HG02798 (cell line): ENCODE measurements around the gene STEAP1B.
"Not testable (repeated sequence)": the region's sequence is repeated elsewhere in the genome, so short reads cannot be mapped to it uniquely, and the experiment has no call there.

Experiments used
- ATAC-seq: cut with Tn5 transposase; IDR thresholded peaks from one replicate; pipeline ENCODE4 v1.9.1; 2021; ENCODE audit warnings: mild to moderate bottlenecking; ENCODE audit not compliant: unreplicated experiment, poor library complexity

STEAP1B gene

DNA sequence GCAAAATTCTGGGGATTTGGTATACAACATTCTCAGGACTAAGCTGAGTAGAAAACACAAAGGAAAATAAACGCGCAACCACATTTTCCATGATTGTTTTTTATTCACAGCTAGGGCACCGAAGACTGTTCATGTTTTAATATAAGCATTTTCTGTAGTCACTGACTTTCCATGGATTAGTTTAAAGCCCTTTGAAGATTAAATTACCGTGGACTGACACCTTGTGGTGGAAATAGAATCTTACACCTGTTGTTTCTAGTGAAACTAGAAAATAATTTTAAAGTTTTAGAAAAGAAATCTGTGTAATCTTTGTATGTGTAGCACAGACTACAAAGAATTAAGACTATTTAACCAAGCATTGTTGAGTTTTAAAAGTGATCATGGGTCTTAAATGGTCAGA lies 1.3 kb upstream of the STEAP1B start:
- ATAC-seq: not testable (repeated sequence)

DNA sequence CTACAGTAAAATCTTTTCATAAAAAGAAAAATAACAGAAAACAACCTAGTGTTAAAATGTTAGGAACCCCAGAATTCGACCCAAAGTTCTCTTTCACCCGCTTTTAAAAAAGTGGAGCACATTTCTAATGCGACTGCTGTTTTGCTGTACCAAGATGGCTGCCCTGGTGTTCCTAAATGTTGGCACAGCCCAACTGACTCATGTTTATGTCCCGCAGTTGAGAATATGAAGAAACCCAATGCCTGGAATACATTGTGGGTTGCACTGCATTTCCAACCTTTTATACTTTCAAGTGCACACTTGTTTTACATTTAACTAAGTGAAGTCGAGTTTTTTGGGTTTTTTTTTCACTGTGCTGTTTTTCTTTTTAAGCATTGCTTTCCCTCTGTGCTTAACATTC lies 944 bp downstream of the STEAP1B start:
- ATAC-seq: no peak

DNA sequence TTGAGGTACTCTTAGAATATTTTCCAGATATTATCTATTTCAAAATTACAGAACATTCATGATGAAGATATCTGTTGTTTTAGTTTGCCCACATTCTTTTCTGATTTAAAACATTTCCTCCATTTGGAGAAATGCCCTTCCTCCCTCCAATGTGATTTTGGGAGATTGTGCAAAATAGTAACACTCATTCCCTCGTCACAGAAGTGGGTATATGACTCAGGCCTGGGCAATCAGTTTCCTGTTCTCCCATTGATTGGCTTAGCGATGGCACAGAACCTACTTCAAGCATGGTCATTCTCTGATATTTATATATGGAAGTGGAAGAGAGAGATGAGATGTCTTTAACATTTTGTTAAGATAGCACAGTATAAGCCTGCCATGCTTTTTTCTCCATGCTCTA lies 3.1 kb downstream of the STEAP1B start:
- ATAC-seq: not testable (repeated sequence)

DNA sequence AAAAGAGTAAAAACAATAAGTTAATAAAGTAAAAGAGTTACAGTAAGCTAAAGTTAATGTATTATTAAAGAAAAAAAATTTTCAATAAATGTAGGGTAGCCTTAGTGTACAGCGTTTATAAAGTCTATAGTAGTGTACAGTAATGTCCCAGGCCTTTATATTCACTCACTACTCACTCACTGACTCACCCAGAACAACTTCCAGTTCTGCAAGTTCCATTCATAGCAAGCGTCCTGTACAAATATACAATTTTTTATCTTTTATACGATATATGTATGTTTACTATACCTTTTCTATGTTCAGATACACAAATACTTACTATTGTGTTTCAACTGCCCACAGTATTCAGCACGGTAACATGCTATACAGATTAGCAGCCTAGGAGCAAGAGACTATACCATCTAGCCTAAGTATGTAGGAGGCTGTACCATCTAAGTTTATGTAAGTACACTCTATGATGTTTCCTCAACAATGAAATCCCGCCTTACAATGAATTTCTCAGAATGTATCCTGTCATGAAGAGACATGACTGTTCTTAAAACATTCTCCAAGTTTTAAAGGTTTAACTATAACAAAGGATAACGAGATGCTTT lies 3.6 kb downstream of the STEAP1B start:
- ATAC-seq: not testable (repeated sequence)

DNA sequence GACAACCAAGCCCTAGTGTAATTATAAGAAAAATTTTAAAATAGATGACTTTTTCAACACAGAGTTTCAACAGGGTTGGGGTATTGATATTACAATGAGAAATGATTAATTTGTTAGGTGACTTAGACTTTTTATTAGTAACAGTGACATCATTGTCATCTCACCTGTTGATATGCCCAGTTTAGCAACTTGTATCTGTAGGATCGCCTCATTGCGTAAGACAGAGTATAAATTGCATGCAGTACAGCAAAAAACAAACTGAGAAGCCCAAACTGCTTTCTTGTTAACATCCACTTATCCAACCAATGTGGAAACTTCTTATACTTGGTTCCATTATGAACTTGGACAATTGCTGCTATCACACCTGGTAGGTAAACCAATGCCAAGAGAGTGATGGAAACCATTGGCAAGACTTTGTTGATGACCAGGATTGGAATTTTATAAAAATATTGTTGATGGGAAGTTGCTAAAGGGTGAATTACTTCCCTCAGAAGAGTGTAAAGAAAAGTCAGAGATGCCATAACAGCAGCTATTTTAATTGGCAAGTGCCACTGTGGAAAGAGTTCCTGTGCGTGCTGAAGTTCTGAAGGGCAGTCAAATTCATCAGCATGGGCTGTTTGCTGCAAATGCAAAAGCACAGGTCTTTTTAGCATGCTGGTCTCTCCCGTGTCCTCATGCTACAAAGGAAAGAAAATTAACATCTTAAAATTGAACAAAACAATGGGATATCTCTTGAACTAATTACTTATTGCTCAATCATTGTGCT lies 6.6 kb downstream of the STEAP1B start:
- not testable (repeated sequence) for ATAC-seq

DNA sequence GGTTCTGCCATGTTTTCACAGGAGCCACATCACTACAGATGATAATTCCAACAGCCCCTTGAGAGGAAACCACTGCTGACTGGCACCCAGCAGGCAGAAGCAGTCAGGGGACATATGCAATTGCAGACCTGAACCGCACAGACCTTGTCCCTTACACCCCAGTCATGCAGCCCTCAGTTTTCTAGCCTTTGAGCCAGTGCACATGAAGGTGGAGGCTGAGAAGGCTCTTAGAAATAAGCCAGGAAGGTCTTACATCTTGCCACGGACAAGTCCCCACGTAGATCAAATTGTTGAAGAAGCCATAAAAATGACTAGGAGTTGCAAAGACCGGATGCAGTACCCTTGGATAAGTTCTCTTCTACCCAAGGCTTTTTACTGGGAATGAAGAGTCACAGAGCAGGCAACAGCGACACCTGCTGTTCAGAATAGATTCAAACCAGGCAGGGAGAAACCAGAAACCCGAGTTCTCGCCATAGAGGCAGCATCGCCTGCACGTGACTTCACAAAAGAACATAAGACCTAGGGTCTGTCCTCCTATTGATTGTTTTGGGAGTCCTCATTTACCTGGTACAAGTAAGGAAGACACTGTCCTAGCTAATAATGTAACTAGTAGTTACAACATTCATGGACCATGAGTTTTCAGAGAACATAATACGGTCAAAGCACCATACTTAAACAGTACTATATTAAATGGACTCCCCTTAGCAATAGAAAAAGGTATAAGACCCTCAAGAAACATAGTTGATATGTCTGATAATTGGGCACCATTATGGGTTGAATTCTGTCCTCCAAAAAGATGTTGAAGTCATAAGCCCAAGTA lies 11.1 kb downstream of the STEAP1B start:
- peak; percentile 74 for ATAC-seq

DNA sequence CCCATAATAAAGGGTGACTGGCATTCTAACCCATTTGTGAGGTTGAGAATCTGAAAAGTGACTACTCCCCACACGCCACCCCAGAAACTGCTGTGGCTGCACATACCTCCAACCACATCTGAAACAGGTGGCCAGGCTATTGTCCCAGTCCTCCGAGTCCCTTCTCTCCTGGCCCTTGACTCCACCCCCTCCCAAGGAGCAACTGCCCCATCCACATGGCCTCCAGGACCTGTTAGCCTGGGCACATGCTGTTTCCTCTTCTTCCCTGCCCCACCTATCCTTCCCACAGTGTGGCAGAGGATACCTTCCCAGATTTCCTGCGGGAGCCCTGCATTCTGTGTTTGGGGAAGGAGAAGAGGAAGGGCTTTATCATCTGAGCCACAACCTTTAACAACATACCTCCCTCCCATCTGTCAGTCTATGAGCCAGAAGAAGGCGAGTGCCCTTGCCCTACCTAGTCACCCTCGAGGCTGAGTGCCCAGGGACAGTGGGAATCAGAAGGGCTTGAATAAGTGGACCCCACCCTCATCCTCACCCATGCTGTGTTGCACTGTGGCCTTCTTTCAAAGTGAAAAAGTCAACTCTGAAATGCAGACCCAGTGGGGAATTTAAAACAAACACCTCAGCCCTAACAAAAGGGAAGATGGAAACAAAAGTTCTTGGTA lies 11.9 kb downstream of the STEAP1B start:
- ATAC-seq: no peak

DNA sequence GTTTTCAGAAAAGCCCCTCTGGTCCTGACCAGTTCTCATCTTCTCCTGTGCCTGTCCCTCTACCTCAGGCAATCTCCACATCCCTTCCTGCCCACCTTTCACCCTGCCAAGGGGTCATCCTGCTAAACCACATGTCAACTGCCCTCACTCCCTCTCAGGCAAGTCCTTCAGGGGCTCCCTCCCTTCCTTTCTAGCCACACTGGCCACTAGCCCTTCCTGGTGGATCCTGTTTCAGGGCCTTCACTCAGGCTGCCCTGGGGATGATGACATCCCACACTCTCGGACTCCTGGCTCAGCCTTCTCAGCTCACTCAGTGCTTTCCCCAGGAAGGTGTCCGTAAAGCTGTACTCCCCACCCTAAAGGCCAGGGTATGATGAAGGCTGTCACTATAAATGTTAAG lies 13.4 kb downstream of the STEAP1B start:
- no peak for ATAC-seq

DNA sequence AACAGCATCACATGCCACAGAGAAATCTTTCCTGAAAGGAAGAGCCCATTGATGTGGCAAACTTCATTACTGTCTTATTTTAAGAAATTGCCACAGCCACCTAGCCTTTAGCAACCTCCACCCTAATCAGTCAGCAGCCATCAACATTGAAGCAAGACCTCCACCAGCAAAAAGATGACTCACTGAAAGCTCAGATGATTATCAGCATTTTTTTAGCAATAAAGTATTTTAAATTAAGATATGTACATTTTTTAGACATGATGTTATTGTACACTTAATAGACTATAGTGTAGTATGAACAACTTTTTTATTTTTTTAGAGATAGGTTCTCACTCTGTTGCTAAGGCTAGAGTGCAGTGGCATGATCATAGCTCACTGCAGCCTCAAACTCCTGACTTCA lies 14.8 kb downstream of the STEAP1B start:
- no peak for ATAC-seq

DNA sequence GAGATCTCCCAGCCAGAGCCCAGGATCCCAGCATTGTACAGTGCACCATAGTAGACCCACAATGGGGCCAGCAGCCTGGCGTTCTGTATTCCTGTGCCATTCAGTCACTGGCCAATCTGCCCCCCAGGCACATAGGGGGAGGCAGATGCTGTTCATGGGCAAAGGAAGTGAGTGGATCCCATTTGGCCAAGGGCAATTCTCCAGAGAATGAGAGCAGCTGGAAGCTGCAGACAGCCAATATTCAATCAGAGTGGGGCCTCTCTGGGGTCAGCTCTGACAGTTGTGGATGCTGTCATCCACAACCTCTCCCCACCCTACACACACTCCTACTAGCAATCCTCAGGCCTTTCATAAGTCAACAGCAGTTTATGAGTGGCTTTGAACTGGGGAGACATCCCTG lies 17.5 kb downstream of the STEAP1B start:
- ATAC-seq: no peak

DNA sequence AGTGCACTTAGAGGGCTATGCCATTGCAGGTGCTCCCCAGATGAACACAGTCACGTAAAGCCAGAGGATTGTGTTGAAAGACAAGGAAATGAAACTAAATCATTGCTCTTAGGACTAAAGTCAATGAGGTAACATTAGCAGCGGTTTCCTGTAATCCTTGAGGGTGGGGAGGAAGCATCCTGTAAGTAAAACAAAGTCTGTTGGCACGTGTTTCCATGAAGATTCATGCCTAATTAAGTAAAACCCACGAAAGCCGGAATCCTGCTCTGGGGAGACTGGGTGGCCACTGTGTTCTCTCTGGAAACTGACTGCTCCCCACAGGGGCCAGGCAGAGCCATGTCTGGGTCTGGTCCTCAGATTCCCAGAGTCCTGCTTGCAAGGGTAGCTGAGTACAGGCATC lies 18.3 kb downstream of the STEAP1B start:
- peak; percentile 64 for ATAC-seq

DNA sequence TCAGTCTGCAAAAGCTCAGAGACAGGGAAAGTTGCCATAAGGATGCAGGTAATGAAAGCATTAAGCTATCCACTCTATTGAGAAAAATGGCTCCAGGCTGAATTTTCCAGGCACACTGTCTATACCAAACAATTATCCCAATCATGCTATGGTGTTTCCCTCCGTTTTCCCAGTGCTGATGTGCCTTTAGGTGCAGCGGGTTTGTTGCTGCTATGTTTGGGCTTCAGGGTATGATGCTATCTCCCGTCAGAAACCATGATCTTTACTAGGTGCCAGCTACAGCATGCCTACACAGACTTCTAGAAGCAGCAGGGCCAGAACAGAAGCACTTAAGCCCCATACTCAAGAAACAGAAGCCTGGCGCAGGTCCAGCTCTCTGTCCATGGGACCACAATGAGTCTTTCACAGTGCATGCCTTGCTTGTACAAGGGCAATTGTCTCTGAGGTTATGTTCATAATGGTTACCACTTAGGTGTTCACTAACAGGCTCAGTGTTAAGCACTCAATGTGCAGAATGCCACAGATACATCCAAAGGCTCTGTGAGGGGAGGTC lies 19.4 kb downstream of the STEAP1B start:
- no peak for ATAC-seq

DNA sequence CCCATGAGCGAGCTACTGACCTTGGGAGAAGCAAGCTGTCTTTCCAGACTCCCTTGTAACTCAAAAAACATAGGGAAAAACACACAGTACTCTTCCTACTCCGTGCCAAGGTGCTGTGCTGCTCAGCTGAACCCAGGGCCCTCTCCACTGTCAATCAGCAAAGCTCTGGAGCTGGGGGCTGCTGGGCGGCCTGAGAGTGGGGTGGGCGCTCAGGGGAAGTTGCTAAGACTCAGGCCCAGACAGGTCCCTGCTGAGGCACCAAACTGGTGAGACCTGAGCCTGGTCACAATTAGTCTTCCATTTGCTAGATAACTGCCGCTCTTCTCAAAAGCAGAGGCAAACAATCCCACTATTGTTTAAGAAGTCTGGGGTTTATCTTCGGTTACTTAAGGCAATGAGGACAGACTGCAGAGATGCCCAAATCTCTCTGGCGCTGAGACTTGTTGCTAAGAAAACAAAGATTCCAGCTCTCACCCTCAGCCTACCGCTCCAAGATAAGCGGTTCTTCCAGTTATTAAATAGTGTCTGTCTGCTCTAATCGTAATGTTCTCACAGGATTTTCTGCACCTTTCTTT lies 22.0 kb downstream of the STEAP1B start:
- ATAC-seq: no peak

DNA sequence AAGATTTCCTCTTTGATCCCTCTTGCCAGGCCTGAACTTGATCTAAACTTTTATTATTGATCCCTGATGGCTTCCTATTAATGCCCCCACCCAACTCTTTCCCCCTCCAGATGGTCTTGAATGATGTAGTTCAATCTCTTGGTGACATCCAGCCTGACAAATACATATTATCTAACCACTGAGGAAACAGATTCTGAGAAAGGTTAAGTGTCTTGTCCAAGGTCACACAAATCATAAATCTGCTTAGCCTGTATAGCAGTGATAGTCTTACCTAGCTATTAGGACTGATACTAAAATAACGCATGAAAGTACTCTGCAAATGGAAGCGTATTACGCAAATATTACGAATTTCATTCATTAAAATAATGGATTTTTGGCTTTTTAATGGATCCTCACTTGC lies 22.7 kb downstream of the STEAP1B start:
- ATAC-seq: no peak

DNA sequence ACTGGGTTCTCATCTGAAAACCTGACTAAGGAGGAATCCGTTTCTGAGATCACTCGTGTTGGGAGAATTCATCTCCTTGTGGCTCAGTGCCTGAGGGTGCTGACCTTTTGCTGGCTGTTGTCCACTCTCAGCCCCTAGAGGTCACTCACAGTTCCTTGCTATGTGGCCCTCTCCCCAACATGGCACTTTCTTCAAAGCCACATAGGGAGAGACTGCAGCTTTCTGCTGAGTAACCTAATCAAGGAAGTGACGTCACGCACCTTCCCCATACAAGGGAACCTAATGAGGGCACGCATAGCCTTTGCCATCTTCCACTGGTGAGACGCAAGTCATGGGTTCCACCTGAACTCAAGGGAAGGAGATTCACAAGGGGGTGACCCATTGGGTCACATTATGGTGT lies 23.2 kb downstream of the STEAP1B start:
- ATAC-seq: no peak

DNA sequence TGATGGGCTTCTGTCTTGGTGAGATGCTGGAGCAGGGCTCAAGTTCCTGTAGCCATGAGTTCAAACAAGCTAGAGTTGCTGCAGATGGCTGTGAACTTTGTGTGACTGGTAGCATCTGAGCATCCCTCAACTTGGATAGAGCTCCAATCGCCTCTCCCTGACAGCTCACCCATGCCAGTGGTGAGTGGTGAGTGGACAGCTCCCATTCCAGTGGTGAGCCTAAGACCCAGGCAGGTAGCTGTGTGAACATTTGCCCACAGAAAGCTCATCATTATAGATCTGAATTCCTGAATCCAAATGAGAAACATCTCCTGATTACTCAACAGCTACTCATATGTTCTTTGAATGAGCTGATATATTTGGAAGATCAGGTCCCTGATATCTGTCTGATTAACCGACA lies 25.3 kb downstream of the STEAP1B start:
- ATAC-seq: no peak

DNA sequence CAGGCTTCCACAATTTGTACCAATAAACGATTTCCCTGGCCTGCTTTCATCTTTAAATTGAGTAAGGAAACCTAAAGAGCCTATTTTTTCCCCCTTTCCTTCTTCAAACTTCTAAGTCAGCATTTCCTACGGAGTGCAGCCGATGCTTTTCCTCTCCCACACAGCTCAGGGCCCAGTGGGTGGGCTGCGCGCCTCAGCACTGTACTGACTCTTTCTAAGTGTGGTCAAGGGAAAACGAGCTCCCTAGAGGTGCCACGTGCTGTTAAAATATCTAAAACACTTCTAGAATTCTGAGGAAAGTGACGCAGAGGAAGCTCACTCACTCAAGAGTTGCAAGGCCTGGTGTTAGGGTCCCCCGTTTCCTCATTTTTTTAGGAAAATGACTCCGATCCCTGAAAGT lies 29.0 kb downstream of the STEAP1B start:
- ATAC-seq: no peak

DNA sequence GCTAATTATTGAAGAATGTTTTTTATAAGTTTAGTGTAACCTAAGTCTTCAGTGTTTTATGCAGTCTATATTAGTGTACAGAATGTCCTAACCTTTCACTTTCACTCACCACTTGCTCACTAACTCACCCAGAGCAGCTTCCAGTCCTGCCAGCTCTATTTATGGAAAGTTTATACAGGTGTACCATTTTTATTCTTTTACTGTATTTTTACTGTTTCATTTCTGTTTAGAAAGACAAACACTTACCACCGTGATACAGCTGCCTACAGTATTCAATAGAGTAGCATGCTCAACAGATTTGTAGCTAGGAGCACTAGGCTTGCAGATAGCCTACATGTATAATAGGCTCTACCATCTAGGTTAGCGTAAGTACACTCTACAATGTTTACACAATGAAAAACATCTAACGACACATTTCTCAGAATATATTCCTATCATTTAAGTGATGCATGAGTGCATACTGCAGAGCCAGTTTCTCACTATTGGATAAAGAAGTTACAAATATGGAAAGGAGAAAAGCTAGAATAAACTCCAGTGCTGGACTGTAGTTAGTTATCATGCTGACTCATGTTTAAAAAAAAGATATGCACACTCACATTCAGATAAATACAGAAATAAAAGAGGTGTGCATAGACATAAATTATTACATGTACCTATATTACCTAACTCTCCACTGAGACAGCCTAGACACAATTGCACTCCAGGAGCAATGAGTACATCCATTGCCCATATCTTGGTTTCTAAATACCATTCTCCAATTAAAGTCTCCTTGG lies 30.4 kb downstream of the STEAP1B start:
- no peak for ATAC-seq

DNA sequence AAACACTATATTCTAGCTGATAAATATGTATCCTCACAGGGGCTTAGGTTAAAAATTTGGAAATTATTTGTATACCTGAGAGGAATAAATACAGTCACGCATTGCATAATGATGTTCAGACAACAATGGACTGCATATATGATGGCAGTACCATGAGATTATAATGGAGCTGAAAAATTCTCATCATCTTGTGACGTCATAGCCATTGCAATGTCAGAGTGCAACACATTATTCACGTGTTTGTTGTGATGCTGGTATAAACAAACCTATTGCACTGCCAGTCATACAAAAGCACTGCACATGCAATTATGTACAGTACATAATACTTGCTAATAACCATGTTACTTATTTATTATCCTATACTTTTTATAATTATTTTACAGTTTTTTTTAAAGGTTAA lies 31.4 kb downstream of the STEAP1B start:
- ATAC-seq: no peak
